Measurements from ENCODE around the gene SLC1A5.

Gene SLC1A5

DNA sequence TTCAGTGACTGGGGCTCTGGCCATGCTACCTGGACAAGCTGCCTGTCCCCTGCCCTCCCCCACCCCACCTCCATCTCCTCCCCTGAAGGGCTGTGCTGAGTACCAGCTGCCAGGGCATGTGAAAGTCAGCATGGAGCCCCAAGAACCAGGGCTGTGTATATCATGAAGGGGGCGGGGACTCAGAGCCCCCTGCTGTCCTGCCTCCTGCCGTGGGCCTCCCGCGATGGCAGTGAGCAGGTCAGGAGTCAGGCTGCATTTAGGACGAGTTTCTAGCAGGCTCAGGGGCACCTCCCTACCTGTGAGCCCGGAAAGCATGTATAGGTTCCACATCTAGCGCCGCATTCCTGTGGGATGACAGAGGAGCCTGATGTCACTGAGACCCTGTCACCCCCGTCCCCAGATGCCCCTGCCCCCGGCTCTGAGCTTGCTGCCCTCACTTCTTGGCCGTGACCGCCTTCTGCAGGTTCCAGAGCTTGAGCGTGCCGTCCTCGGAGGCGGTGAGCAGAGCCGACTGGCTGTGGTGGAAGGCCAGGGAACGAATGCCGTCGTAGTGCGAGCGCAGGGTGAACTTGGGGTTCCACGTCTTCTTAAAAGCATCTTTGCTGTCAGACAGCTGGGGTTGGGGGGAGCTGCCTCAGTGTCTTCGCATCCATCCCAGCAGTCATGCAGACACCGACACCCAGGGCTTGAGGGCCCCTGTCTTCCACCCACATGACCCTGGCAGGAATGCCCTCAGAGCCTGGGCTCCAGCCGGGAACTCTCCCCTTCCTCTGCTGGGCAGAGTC, 63.2 kb downstream of the SLC1A5 start:
- no peak overlapping the region for H3K4me3 Mint-ChIP-seq
- DNase-seq (ENCODE audit: low spot score in 2 of 2) = no peak

More for the DNA sequence above, 63.2 kb downstream of the SLC1A5 start:
- Mint-ChIP-seq H3K27me3 (no peaks in the 10 kb centered on the region), H3K4me1 (peaks cover 38% of the 10 kb centered on the region), H3K27ac (no peak overlapping the region), H3K9me3 (no peaks in the 10 kb centered on the region), H3K36me3 (peaks cover 31% of the 10 kb centered on the region)
- no peak for ATAC-seq (ENCODE audit: low read depth)

Measured in memory B cell (primary cell).